Panc1 (cell line): ENCODE data around the gene SCYL3.

Source experiments
- POLR2AphosphoS5 ChIP-seq: IDR thresholded peaks from 2 replicates; pipeline ENCODE4 v1.6.1; 2012; ENCODE audit warnings: mild to moderate bottlenecking, low read depth, low read length, moderate library complexity
- SIN3A ChIP-seq: IDR thresholded peaks from 2 replicates; pipeline ENCODE4 v1.6.1; 2012; ENCODE audit warnings: low read depth, mild to moderate bottlenecking, low read length, moderate library complexity, borderline replicate concordance; ENCODE audit not compliant: insufficient read depth
- TCF7L2 ChIP-seq: IDR thresholded peaks from 2 replicates; pipeline ENCODE4 v1.6.1; 2011; ENCODE audit warnings: mild to moderate bottlenecking, low read depth, low read length, inconsistent platforms
- TF ChIP-seq, protein P1 (sequence below): fragments of 450-650 bp; IDR thresholded peaks from 2 replicates; pipeline ENCODE4 v1.5.1; 2017; ENCODE audit warnings: mild to moderate bottlenecking

DNA sequence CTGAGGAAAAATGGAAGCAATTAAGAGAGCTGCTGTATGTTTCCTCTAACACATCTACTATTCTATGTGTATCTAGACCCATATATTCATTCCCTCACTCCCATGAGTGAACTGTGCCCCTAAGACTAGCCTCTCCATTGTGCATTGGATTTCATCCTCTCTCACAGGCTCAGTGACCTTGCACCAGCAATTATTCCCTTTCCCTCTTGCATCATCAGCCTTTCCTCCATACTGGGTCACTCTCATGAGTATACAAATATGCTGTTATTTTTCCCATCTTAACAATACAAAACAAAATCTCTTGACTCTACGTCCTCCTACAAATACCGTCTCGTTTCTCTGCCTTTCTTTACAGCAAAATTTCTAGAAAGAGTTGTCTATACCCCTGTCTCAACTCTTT is 69.5 kb downstream of the SCYL3 start:
- TF ChIP-seq, protein P1, sequence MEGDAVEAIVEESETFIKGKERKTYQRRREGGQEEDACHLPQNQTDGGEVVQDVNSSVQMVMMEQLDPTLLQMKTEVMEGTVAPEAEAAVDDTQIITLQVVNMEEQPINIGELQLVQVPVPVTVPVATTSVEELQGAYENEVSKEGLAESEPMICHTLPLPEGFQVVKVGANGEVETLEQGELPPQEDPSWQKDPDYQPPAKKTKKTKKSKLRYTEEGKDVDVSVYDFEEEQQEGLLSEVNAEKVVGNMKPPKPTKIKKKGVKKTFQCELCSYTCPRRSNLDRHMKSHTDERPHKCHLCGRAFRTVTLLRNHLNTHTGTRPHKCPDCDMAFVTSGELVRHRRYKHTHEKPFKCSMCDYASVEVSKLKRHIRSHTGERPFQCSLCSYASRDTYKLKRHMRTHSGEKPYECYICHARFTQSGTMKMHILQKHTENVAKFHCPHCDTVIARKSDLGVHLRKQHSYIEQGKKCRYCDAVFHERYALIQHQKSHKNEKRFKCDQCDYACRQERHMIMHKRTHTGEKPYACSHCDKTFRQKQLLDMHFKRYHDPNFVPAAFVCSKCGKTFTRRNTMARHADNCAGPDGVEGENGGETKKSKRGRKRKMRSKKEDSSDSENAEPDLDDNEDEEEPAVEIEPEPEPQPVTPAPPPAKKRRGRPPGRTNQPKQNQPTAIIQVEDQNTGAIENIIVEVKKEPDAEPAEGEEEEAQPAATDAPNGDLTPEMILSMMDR: no peak
- TF ChIP-seq POLR2AphosphoS5 (no peak), TCF7L2 (no peak), SIN3A (no peak)
